D721Med (cell line): ENCODE results near the gene CKB.

Experiments used
- DNase-seq: peaks from one replicate; pipeline ENCODE4 v3.0.0; 2011; ENCODE audit warnings: low spot score; ENCODE audit not compliant: insufficient read length
- FAIRE-seq: peaks from 2 replicates; lab custom pipeline; 2011; peaks lifted over from hg19 to GRCh38; lab: Jason Lieb, UNC
- TF ChIP-seq, protein P1 (sequence below): IDR thresholded peaks from 2 replicates; pipeline ENCODE4 v1.5.1; 2012; ENCODE audit warnings: mild to moderate bottlenecking, control low read depth; ENCODE audit not compliant: insufficient read depth; ENCODE audit errors: missing control alignments

The CKB gene

DNA sequence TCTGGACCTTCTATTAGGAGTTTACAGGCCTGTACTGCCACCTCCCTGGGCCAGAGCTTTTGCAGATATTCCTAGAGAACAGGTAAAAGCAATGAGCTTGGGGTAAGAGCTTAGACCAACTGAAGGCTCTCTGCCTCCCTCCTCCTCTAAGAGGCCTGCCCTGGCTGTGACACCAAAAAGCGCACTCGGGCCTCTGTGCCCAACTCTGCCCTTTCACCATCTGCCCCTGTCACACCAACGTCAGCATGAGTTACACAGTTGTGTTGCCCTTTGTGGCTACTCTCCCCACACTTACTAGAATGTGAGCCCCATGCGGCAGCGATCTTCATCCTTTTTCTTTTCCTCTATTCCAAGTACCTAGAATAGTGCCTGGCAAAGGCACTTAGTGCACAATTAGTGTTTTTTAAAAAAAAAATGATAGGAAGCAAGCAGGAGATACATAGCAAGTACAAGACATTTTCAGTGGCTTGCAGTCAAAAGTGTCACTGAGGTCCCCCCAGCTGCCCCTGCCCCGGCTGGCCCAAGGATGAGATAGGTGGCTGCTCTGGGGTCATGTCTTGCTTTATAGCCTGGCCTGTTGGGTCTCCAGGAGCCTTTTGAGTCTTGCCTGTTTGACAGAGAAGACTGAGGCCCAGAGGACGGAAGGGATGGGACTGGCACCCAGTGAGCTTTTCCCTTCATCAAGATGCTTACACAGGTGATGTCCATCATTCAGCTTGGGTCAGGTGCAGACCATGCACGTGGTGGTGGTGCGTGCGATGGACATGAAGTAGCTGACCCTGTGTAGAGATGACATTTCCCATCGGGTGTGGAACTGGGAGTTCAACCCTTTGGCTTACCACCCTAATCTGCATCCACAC, 12.5 kb downstream of the CKB start:
- no peak for FAIRE-seq
- TF ChIP-seq, protein P1, sequence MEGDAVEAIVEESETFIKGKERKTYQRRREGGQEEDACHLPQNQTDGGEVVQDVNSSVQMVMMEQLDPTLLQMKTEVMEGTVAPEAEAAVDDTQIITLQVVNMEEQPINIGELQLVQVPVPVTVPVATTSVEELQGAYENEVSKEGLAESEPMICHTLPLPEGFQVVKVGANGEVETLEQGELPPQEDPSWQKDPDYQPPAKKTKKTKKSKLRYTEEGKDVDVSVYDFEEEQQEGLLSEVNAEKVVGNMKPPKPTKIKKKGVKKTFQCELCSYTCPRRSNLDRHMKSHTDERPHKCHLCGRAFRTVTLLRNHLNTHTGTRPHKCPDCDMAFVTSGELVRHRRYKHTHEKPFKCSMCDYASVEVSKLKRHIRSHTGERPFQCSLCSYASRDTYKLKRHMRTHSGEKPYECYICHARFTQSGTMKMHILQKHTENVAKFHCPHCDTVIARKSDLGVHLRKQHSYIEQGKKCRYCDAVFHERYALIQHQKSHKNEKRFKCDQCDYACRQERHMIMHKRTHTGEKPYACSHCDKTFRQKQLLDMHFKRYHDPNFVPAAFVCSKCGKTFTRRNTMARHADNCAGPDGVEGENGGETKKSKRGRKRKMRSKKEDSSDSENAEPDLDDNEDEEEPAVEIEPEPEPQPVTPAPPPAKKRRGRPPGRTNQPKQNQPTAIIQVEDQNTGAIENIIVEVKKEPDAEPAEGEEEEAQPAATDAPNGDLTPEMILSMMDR: no peak
- peak; percentile 7 for DNase-seq

- TF ChIP-seq, protein P1: no peak
- no peak for DNase-seq
- no peak for FAIRE-seq
These were observed 13.9 kb downstream of the CKB start for GRCh38 chr14:103508521-103509329.

DNA sequence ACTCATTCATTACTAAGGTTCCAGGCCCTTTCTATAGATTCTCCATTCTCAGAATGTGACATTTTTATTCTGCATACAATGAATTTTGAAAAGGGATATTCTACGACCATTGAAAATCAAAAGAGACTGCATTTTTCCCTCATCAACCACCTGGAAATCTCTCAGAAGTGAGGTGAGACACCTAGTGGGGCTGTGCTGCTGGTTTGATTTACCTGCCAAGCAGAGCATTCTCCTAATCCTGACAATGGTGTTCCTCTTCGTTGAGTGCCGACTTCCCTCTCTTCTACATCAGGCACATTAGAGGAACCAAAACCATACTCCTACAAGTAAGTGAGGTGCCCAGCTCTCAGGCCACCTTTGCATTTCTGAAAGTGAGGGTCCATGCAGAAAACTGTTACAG, 14.9 kb downstream of the CKB start:
- FAIRE-seq (no peak), DNase-seq (no peak)
- TF ChIP-seq, protein P1: no peak

DNA sequence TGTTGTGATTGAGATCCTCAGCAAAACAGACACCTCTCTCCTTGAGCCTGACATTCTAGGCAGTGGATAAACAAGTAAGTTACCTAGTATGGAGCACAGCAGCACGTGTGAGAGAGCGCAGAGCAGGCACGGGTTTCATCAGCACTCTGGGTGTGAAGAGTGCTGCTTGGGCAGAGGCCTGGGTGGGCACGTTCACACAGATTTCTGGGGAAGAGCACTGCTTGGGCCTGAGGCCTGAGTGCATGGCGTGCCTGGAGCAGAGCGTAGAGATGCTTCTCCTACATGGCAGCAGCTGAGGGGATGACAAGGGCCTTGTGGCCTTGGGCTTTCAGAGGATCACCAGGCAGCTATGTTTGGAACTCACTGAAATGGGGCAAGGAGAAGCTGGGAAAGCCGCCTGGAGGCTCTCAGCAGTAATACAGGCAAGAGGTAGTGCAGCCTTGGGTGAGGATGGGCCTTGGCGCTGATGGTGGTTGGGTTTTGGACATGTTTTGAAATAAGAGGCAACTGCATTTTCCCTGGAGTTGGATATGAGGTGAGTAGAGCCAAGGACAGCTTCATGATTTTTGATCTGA, 17.6 kb downstream of the CKB start:
- FAIRE-seq (no peak), DNase-seq (peak; percentile 9)
- TF ChIP-seq, protein P1: no peak

GRCh38 chr14:103503296-103503695, 19.3 kb downstream of the CKB start:
- TF ChIP-seq, protein P1: no peak
- no peak for FAIRE-seq
- peak; percentile 5 for DNase-seq

- TF ChIP-seq, protein P1: no peak
- FAIRE-seq (no peak), DNase-seq (no peak)
These were observed 19.8 kb downstream of the CKB start for GRCh38 chr14:103502877-103503276.
